C1 segment of cervical spinal cord (tissue), 14 donors: ENCODE data around the gene MPZL2.

Source experiments
- DNase-seq, 14 donors: peaks; one replicate each; lab custom pipeline; 2025; lab: John Stamatoyannopoulos, UW

The MPZL2 gene

DNA sequence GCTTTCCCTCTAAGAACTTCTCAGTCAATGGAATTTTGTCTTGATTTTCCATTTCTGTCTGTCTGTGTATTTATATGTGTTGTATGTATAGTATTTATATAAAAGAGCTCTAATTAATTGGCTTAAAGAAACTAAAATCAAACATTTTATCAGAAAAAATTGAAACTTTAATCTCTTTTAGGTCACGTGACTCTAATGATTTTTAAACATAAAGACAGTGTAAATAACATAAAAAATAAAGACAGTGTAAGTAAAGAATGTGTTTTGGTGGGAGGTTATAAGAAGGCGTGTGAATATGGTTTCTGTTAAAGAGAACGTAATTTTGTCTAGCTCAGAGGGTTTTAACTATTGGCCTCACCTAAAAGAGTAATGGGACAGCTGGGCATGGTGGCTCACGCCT, 41.7 kb downstream of the MPZL2 start:
- no peak for DNase-seq

DNA sequence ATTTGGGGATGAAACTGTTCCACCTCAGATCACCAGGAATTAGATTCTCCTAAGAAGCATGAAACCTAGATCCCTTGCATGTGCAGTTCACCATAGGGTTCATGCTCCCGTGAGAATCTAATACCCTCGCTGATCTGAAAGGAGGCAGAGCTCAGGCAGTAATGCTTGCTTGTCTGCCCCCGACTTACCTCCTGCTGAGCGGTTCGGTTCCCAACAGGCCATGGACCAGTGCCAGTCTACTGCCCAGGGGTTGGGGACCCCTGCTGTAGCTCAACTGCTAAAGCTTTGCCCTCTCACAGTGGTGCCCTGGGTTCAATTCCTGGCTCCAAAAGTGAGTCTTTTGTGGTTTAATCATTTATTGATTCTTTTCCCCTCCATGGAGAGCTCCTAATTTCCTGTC, 42.7 kb downstream of the MPZL2 start:
- no peak for DNase-seq

DNA sequence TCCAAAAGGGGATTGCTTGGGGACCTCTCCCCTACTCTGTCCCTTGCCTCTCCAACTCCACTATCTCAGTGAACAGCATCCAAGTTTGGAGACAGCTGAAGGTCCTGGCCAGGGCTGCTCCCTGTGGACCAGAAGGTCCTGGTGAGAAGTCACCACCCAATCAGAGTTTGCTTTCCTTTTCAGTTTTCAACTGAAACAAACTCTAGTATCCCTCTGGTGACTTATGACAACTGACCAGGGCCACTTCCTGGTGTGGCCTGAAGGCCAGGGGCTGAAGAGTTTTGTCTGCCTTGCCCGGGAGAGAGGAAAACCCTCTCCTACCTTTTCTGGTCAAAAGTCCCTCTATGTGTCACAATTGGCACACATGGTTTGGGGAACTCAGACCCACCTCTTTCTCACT, 44.4 kb downstream of the MPZL2 start:
- no peak for DNase-seq

DNA sequence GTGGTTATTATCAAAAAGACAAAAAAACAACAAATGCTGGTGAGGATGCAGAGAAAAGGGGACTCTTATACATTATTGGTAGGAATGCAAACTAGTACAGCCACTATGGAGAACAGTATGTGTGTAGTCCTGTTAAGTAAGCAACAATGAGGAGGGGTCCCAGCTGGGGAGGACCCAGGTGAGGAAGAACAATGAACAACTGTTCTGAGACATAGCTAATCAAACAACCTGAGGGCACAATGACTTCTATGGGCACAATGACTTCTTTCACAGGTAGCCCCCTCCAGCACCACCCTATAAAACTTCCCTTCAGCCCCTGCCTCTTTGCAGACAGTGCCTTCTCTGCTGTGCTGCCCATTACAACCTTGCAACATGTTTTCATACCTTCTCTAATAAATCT, 44.9 kb downstream of the MPZL2 start:
- DNase-seq = no peak

DNA sequence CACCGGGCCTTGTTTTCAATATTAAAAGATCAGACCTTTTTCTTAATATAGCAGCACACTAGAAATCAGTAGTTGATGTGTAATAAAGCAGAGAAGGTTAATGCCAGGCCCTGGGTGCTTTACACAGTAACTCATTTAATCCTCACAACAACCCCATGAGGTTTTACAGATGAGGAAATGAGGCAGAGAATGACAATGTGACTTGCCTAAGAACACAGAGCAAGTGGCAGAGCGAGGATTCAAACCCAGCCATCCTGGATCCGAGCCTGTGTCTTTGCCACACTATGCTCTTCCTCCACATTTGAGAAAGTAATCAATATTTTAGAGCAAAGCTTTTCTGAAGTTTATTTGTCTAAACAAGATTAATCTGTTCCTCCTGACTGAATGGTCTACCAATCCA, 46.5 kb downstream of the MPZL2 start:
- no peak for DNase-seq

DNA sequence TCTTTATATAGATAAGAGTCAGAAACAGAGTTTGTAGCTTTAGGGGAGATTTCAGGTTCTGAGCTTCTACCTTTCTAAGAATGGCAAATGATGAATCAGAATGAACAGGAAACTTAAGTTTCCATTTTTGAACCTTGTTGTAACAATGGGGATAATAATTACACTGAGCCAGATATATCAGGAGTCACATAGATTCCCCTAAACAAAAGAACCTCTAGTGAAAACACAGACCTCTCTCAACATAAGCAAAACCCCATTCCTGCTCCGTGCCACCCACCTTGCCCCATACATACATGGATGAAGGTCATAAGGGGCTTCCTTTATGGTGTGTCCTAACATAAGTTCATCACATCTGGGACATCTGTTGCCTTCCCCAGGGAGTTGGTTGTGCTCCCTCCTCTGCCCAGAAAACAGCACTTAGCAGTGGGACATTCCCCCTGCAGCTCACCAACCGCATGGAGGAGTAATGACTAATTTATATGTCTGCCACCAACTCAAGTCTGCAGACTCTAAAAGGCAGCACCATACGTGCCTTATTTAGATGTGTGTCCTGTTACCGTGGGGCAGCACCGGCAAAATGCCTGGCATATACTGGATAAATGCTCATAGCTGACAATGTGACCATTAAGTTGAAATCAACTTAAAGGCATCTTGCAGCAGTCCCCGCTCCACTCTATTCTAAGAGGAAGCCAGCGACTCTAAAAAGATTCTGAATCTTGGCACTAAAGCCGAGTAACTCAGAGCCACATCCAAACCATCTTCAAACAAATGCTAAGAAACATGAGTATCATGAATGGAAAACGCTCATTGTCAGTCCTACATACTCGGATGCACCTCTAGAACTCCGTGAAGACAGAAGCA, 47.2 kb downstream of the MPZL2 start:
- DNase-seq = no peak

DNA sequence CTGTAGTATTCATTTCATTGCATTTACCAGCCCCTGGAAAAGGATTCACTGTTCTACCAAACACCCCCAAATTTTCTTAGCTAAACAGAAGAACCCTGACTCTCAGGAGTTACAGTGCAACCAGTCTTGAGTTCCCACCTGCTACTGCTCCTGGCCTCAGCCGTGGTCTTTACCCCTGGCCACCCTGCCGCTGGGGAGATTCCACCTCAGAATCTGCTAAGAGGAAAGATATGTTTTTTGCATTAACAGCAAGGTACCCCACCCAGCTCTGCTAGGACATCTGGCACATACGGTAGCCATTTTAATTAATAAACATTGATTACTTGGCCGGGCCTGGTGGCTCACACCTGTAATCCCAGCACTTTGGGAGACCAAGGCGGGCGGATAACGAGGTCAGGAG, 48.3 kb downstream of the MPZL2 start:
- no peak for DNase-seq

DNA sequence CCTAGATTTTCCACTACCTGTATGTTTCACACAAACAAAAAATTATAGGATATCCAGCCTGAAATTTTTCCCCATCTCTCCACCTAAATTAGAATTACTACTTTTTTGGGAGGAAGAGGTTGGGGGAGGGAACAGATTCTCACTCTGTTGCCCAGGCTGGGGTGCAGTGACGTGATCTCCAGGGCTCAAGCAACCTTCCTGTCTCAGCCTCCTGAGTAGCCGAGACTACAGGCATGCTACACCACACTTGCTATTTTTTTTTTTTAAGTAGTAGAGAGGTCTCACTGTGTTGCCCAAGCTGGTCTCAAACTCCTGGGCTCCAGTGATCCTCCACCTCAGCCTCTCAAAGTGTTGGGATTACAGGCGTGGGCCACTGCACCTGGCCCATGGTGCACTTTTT, 48.8 kb downstream of the MPZL2 start:
- no peak for DNase-seq

DNA sequence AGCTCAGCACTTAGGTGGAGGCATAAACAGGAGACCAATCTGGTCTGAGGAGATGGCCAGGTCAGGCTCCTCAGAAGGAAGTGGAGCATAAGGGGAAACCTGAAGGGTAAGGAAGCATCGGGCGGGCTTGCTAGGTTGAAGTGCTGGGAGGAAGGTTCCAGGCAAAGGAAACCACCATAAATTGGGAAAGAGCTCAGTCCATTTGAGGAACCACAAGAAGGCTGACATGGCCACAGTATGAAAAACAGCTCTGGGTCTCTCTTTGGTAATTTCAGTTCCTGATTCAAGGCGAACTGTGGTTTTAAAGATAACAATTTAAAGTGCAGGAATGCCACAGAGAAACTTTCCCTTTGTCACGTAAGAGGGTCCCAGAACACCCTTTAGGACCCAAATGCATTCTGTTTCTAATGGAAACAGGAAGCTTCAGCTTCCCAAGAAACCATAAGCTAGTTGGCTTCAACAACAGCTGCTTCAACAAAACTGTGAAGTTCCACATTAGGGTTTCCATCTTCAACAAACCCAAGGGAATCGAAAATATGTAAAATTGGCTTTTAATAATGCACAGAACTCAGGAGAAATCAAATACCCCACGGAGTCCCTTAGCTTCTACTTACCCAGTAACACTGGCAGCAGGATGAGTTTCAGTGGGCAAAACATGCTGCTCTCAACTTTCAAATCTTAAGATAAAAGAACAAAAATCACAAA, 49.7 kb downstream of the MPZL2 start:
- peak in 2 of 14 donors; percentile 5 to 8 for DNase-seq

DNA sequence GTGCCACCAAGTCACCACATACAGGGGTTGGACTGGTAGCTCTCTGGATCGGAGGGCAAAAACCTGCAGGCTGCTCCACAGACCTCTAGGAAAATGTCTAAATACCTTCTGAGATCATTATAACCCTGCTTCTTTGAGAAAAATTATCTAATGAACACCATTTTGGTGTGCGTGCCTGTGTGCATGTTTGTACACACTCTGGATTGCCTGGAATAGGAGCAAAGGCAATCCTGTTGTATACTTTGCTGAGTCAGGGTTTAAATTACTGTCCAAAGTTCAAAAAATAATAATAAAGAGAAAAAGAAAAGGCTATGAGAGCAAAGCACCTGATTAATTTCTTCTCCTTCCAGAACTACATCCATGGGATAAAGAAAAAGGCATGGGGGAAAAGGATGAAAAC, 50.3 kb downstream of the MPZL2 start:
- DNase-seq = no peak

DNA sequence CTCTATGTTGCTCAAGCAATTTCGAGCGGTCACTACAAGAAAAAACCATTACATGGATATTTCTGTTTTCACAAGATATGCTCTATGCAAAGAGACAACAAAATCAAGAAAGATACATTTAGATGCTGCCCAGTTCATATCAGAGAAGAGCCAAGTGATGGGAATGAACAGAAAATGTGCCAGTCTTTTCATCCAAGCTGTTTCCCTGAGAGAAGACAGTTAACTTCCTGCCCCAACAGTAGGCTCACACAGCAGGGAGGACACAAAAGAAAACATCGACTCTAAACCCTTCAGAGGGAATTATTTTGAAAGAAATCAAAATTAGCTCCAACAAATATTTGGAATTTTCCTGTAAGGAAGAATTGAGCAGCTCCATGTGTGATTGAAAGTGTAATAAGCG, 50.9 kb downstream of the MPZL2 start:
- DNase-seq = peak in 1 of 14 donors; percentile 83

DNA sequence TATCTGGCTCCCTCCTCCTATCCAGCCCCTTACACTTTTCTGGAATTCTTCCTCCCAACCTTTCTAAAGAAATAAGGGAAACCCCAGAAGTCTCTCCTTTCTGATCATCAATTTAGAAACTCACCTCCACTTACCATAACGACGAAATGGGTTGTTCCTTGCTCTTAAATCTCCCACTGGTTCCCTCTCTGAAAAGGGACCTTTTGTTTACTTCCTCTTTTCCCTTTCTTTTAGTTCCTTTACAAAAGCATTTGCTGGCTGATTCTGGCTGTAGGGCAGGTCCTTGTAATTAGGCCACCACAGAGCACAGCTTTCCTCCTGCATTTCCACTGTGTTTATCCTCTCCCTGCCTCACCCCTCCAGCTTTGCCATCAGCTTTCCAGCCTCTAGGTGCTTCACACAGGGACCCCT, 51.3 kb downstream of the MPZL2 start:
- DNase-seq = peak in 1 of 14 donors; percentile 83

DNA sequence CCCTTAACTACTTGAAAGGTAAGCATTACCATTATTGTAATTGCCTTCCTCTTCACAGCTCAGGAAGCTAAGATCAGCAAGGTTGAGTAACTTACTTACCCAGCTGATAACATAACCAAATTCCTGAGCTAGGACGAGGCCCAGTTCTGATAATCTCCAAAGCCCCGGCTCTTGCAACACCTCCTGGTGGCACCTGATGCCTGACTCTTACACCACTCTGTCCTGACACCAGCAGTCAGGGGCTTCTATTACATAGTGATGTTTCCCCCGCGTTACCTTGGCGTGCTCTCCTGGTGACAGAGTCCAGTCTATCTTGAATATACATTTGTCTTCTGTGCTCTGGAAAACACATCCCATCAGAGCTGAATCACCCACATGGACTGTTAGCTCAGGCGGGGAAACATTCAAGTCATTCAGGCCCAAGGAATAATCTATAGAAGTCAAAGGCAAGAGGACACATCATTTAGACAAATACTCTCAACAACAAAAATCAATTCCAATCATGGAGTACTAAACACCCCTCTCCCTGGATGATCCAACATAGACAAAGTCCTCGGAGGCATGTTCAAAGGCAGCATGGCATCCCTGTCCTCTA, 51.9 kb downstream of the MPZL2 start:
- DNase-seq = peak in 1 of 14 donors; percentile 10

DNA sequence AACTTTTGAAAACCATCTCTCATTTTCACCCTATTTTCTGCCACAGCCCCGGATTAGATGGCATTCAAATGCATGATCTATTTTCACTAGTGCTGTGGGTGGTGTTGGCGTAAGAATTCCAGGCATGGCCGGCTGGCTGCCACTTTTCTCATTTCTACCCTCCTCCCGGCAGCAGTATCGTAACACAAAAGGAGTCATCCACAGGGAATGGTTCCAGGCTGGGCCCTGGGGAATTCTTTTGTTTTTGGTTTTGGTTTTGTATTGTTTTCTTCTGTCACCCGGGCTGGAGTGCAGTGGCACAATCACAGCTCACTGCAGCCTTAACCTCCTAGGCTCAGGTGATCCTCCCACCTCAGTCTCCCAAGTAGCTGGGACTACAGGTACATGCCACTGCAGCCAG, 53.1 kb downstream of the MPZL2 start:
- peak in 1 of 14 donors; percentile 35 for DNase-seq

DNA sequence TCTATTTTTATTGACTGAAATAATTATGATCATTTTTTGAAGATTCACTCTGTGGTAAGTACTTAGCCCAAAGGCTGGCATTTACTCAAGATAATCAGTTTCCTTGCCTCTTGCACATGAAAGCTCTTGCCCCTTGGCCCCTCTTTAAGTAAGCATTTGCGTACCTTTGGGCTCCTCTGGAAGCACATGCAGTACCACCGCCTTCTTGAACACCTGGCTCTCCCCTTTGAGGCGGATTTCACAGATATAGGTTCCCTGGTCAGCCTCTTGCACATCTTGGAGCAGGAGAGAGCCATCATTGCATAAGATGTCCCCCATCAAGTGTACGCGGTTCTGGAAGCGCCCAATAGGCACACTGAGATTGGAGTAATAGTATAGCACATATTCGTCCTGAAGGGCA, 53.8 kb downstream of the MPZL2 start:
- DNase-seq = no peak

DNA sequence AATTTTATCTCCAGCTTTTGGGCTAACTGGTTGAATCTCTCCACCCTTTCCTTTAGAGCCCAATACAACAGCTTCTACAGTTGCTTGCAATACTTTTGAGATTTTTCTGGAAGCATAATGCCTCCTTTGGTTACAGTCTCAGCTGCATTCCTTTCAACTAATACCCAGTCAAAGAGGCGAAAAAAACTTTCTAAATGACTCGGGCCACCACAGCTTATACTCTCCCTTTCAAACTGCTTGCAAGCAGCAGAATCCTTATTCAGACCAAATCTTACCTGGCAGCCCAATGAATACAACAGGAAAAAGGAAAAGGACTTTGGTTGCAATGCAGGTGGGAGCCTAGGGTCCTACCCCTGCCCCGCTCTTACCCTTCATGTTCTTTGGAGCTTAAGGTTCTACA, 55.1 kb downstream of the MPZL2 start:
- DNase-seq = no peak

DNA sequence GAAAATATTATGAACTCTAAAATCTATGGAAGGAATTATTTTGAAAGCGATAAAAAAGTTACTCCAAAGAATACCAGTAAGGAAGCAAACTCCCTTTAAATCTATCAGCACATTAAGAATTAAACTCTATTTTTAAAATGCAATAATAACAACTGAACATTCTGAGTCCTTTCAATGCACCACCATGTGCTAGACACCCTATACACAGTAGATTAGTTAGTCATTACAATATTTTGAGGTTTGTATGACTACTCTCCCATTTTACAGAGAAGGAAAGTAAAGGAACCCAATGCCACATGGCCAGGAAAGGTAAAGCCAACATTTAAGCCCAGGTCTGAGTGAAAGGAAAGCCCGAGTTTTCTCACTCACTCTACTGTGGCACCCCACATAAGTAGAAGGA, 57.0 kb downstream of the MPZL2 start:
- DNase-seq = no peak

DNA sequence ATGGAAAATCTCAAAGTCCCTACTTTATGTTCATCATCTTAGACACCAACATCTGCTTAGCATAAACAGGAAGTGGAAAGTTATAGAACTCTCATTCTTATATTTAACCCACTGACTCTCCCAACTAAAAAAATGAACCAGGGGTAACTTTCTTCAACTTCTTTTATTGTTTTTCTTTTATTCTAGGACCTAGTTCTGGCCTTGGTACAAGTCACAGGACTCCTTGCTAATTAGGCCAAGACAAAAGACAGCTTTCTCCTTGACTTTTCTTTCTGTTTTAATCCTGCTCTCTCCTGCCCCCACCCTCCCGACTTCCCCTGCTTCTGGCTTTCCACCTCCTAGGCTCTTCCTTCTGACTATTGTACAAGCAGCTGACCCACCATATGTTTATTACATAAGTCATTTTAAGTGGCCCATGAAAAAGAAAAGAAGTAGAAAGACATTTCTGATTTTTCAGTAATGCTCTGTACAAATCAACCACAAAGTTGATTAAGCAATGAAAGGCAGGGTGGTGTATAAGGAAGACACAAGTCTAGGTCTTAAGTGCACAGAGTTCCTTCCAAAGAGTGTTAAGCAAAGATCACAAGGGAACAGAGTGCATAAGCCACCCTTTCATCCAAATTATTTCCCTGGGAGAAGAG, 57.6 kb downstream of the MPZL2 start:
- peak in 1 of 14 donors; percentile 8 for DNase-seq

DNA sequence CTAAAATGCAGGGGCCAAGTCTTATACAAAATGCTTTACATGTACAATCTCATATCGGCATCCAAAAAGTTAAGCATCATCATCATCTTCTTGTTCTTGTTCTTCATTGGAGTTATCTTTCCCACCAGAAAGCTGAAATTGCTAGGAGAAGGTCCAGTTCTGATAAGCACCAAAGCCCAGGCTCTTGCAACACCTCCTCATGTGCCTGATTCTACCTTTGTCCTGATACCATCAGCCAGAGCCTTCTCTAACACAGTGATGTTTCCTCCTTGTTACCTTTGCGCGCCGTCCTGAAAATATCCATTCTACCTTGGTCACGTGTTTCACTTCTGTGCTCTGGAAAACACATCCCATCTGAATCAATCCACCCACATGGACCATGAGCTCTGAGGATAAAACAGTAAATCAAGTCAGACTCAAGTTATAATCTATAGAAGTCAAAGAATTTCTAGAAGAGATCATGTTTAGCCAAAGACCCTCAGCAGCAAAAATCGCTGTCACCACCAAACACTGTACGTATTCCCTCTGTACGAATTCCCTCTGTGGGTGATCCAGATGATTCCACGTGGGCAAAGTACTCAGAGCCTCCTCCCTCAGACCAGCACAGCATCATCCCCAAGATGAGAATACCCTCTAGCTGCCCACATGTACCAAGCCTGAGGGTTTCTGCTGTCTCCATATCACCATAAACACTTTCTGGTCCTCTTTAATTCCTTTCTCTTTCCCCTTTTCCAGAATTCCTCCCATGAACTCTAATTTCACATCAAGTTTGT, 58.3 kb downstream of the MPZL2 start:
- no peak for DNase-seq
